DMS79 (cell line): ENCODE results near the gene RGCC.

Experiments
- DNase-seq: peaks from one replicate; lab custom pipeline; 2025; lab: John Stamatoyannopoulos, UW

RGCC gene

GRCh38 chr13:41515491-41516139, 58.3 kb downstream of the RGCC start:
- no peak for DNase-seq

- no peak for DNase-seq
Measured at GRCh38 chr13:41516166-41516565, 58.8 kb downstream of the RGCC start.

GRCh38 chr13:41516760-41517159, 59.4 kb downstream of the RGCC start:
- no peak for DNase-seq

GRCh38 chr13:41520016-41520659, 62.8 kb downstream of the RGCC start:
- no peak for DNase-seq
